IPS DF 6.9 (cell line): ENCODE results near the gene MKRN2.

Source experiments
- DNase-seq: peaks from one replicate; pipeline ENCODE4 v3.0.0-alpha.2; 2013; ENCODE audit warnings: low read depth, low spot score
- H3K27ac ChIP-seq: one replicate; pipeline ENCODE4 v1.5.1; 2013; ENCODE audit warnings: low read length, control low read depth
- H3K27me3 ChIP-seq: 2 replicates; pipeline ENCODE4 v1.6.1; 2013; ENCODE audit warnings: mild to moderate bottlenecking, low read length; ENCODE audit not compliant: control insufficient read depth, insufficient read depth
- H3K36me3 ChIP-seq: 2 replicates; pipeline ENCODE4 v1.6.1; 2013; ENCODE audit warnings: low read length; ENCODE audit not compliant: control insufficient read depth, insufficient read depth
- H3K4me1 ChIP-seq: 2 replicates; pipeline ENCODE4 v1.6.1; 2013; ENCODE audit warnings: low read length; ENCODE audit not compliant: control insufficient read depth, insufficient read depth
- H3K4me3 ChIP-seq: 2 replicates; pipeline ENCODE4 v1.5.1; 2013; ENCODE audit warnings: mild to moderate bottlenecking, low read length
- H3K9me3 ChIP-seq: 2 replicates; pipeline ENCODE4 v1.6.1; 2013; ENCODE audit warnings: low read length, inconsistent platforms; ENCODE audit not compliant: control insufficient read depth, insufficient read depth
- WGBS: extraction: QIAGEN DNeasy Blood & Tissue Kit; methylation state at CpG from one replicate; pipeline ENCODE4 v1.1.7; 2013; ENCODE audit warnings: mixed read lengths, missing lambda C conversion rate; ENCODE audit not compliant: insufficient read length, insufficient coverage; 5-methylcytosine and 5-hydroxymethylcytosine counted together

MKRN2 gene

DNA sequence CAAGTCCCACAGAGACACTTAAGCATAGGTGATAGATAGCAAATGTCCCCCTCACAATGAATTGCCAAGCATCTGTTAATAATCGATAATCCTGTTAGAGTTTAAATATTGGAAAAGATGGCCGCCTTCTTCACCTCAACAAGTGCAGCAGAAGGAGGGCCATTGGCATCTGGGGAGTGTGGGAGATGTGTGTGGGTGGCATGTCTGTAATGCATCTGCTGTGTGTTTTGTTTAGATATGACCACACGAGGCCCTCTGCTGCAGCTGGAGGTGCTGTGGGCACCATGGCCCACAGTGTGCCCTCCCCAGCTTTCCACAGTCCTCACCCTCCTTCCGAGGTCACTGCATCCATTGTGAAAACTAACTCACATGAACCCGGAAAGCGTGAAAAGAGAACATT, 12.9 kb downstream of the MKRN2 start:
- no peak for DNase-seq

GRCh38 chr3:12571986-12572385, 15.1 kb downstream of the MKRN2 start:
- no peaks in the 10 kb centered on the region for H3K4me1 ChIP-seq
- H3K27ac ChIP-seq: no peak overlapping the region
- no peak overlapping the region for H3K4me3 ChIP-seq
- no peaks in the 10 kb centered on the region for H3K9me3 ChIP-seq
- H3K36me3 ChIP-seq: peaks cover 28% of the 10 kb centered on the region
- no peak for DNase-seq
- H3K27me3 ChIP-seq: no peaks in the 10 kb centered on the region
- no CpG with 5 or more reads among the region's 11 CpGs for WGBS

More for the DNA sequence above, 12.9 kb downstream of the MKRN2 start:
- no CpG with 5 or more reads among the region's 6 CpGs for WGBS
- H3K9me3 ChIP-seq: no peaks in the 10 kb centered on the region
- H3K27ac ChIP-seq: no peak overlapping the region
- no peaks in the 10 kb centered on the region for H3K27me3 ChIP-seq
- no peaks in the 10 kb centered on the region for H3K4me1 ChIP-seq
- no peak overlapping the region for H3K4me3 ChIP-seq
- peaks cover 20% of the 10 kb centered on the region for H3K36me3 ChIP-seq

DNA sequence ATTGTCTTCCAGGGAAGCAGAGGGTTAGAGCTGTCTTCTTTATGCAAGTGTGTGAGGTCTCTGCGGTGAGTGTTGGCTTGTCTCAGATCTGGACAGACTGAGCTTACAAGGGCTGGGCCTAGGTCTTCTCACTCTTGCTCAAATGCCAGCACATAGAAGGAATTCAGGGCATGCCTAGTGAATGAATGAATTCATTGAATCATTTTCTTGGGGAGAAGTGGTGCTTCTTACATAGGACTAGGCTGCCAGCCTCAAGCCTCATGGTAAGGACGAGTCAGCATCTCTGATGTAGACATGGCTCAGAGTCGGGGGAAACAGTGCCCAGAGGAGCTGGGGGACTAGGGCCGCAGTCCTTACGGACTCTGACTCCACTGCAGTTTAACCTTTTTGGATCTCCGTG, 17.2 kb downstream of the MKRN2 start:
- H3K4me1 ChIP-seq: no peaks in the 10 kb centered on the region
- no peaks in the 10 kb centered on the region for H3K27me3 ChIP-seq
- WGBS: no CpG with 5 or more reads among the region's 6 CpGs
- H3K9me3 ChIP-seq: no peaks in the 10 kb centered on the region
- peaks cover 28% of the 10 kb centered on the region for H3K36me3 ChIP-seq
- H3K4me3 ChIP-seq: no peak overlapping the region
- DNase-seq: no peak
- H3K27ac ChIP-seq: no peak overlapping the region

GRCh38 chr3:12574661-12575060, 17.8 kb downstream of the MKRN2 start:
- Histone ChIP-seq H3K4me3 (no peak overlapping the region), H3K9me3 (no peaks in the 10 kb centered on the region), H3K27ac (no peak overlapping the region), H3K27me3 (no peaks in the 10 kb centered on the region), H3K4me1 (no peaks in the 10 kb centered on the region), H3K36me3 (peaks cover 28% of the 10 kb centered on the region)
- DNase-seq: no peak
- WGBS: no CpG with 5 or more reads among the region's 7 CpGs

DNA sequence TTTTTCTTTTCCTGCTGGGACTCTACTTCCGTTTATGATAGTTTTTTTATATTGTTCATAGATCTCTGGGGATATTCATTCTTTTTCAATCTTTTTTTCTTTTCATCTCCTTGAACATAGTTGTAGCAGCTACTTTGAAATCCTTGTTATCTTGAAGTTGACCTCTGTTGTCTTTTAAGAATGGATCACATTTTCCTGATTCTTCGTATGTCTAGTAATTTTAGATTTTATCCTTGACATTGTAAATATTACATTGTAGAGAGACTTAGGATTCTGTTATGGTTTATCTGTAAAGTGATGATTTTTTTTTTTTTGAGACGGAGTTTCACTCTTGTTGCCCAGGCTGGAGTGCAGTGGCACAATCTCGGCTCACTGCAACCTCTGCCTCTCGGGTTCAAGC, 20.5 kb downstream of the MKRN2 start:
- no peaks in the 10 kb centered on the region for H3K4me1 ChIP-seq
- H3K4me3 ChIP-seq: no peak overlapping the region
- no peaks in the 10 kb centered on the region for H3K9me3 ChIP-seq
- H3K36me3 ChIP-seq: peaks cover 25% of the 10 kb centered on the region
- no peak for DNase-seq
- no peak overlapping the region for H3K27ac ChIP-seq
- no CpG with 5 or more reads among the region's 5 CpGs for WGBS
- H3K27me3 ChIP-seq: no peaks in the 10 kb centered on the region

DNA sequence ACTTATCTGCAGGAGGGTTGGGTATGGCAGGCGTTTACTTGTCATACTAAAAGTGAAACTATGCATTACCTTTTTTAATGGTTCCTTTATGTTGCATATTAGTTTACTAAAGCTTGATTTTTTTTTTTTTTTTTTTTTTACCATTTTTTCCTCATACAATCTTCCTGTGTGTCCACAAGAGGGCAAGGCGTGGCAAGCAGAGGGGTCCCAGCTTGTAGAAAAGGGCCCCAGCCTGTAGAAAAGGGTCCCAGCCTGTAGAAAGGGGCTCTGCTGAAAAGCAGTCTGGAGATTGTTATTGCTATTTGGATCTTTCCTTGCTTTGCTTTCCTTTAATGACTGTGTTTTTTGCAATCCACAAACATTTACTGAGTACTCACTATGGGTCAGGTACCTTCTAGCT, 21.9 kb downstream of the MKRN2 start:
- WGBS: no CpG with 5 or more reads among the region's 2 CpGs
- DNase-seq: no peak
- no peaks in the 10 kb centered on the region for H3K27me3 ChIP-seq
- no peaks in the 10 kb centered on the region for H3K9me3 ChIP-seq
- H3K36me3 ChIP-seq: peaks cover 31% of the 10 kb centered on the region
- no peak overlapping the region for H3K4me3 ChIP-seq
- H3K27ac ChIP-seq: no peak overlapping the region
- H3K4me1 ChIP-seq: no peaks in the 10 kb centered on the region

DNA sequence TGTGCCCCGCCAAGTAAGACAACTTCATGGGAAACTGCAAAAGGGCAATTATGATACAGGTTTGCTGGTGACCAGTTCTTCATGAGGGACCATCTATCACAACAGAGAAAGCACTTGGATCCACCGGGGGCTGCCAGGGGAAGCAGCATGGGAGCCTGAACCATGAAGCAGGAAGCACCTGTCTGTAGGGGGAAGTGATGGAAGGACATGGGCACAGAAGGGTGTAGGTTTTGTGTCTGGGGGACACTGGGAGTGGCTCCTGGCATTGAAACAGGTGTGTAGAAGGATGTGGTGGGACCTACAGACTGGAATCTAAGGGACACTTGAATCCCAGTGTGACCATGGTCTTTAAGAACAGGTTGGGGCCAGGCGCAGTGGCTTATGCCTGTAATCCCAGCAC, 22.6 kb downstream of the MKRN2 start:
- DNase-seq: no peak
- Histone ChIP-seq H3K4me1 (no peaks in the 10 kb centered on the region), H3K27ac (no peak overlapping the region), H3K27me3 (no peaks in the 10 kb centered on the region), H3K36me3 (peaks cover 32% of the 10 kb centered on the region), H3K4me3 (no peak overlapping the region), H3K9me3 (no peaks in the 10 kb centered on the region)
- no CpG with 5 or more reads among the region's 3 CpGs for WGBS

DNA sequence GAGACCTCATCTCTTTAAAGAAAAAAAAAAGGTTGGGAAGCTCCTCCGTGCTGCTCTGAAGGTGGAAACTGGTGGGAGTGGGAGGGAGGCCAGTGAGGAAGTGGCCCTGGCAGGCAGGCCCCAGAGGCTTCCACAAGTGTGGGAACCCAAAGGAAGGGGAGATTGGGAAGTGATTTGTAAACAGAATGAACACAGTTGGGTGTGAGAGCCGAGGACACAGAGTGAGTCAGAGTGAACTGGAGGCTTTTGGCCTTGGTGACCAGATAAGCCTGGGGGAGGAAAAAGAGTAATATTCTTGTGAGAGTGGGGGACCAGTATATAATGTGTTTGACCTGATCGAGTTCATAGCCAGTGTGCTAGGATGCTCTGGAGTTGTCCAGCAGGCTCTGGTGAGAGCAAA, 23.0 kb downstream of the MKRN2 start:
- H3K27ac ChIP-seq: no peak overlapping the region
- no CpG with 5 or more reads among the region's 3 CpGs for WGBS

GRCh38 chr3:12582730-12583129, 25.8 kb downstream of the MKRN2 start:
- H3K36me3 ChIP-seq: peaks cover 28% of the 10 kb centered on the region
- no peaks in the 10 kb centered on the region for H3K4me1 ChIP-seq
- no peaks in the 10 kb centered on the region for H3K27me3 ChIP-seq
- H3K9me3 ChIP-seq: no peaks in the 10 kb centered on the region
- no peak overlapping the region for H3K4me3 ChIP-seq
- WGBS: no CpG with 5 or more reads among the region's 4 CpGs
- no peak for DNase-seq
- H3K27ac ChIP-seq: no peak overlapping the region

More for the DNA sequence above, 23.0 kb downstream of the MKRN2 start:
- H3K36me3 ChIP-seq: peaks cover 31% of the 10 kb centered on the region
- no peaks in the 10 kb centered on the region for H3K9me3 ChIP-seq
- H3K4me1 ChIP-seq: no peaks in the 10 kb centered on the region
- H3K4me3 ChIP-seq: no peak overlapping the region
- no peak for DNase-seq
- H3K27me3 ChIP-seq: no peaks in the 10 kb centered on the region

DNA sequence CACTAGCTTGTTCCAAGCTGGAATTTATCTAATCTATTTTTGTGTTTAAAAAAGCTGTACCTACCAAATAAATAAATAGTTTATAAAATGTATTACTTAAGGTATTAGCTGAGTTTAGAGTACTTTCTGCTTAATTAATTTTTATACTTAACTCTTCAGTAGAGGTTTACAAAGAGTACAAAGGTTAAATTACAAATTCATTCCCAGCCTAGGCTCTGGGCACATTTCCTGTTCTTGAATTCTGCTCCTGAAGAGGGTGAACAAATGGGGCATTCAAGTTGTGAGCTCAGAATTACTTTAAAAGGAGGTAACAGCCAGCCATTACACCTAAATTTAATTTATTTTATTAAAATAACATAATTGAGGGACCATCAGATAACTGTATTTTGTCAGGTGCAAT, 26.4 kb downstream of the MKRN2 start:
- Histone ChIP-seq H3K27ac (no peak overlapping the region), H3K27me3 (no peaks in the 10 kb centered on the region), H3K9me3 (no peaks in the 10 kb centered on the region), H3K36me3 (peaks cover 30% of the 10 kb centered on the region), H3K4me1 (no peaks in the 10 kb centered on the region), H3K4me3 (no peak overlapping the region)
- no peak for DNase-seq

GRCh38 chr3:12584083-12584482, 27.2 kb downstream of the MKRN2 start:
- Histone ChIP-seq H3K4me3 (no peak overlapping the region), H3K4me1 (no peaks in the 10 kb centered on the region), H3K9me3 (no peaks in the 10 kb centered on the region), H3K27ac (no peak overlapping the region), H3K27me3 (no peaks in the 10 kb centered on the region), H3K36me3 (peaks cover 34% of the 10 kb centered on the region)
- no peak for DNase-seq
- no CpG with 5 or more reads among the region's 2 CpGs for WGBS
